ENCODE measurements around the gene HMGN1. TPM values are rescaled to one million over a fixed set of nuclear protein-coding genes. Genes with fewer than 3 reads are reported as not detected.
A peak's percentile ranks its signal among the peaks of the same experiment; 100 is the strongest.

Gene HMGN1
- total RNA-seq, 1 experiment from 2014 or later, result 262 TPM

DNA sequence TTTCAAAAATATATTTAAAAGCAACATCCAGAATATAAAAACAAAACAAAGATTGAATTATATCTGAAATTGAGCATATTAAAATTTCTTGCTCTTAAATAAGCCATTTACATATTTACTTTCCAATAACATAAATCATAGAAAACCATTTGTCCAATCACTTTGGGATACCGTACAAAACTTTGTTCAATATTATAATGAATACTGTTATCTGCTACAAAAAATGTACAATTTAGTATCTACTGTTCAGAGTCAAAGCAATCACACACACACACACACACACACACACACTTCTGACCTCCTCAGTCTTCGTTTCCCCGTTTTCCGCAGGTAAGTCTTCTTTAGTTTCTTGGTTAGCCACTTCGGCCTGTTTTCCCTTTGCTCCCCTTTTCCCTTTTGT is 4.0 kb downstream of the HMGN1 start:
- H3K27ac Mint-ChIP-seq (ENCODE audit: unreplicated experiment), result peak overlapping the region; percentile 19
- CTCF ChIA-PET, result interaction anchor here (0.7 kb wide), 1 partner anchor 388 kb away, joined by 3 read pairs; no protein-coding TSS in a partner anchor
- intact Hi-C loops (cut with micrococcal nuclease; ENCODE audit: unreplicated experiment), result loop anchor here (5.0 kb wide), 1 partner anchor 33 kb away; the partner anchor contains the start of gene BRWD1
- H3K36me3 Mint-ChIP-seq (ENCODE audit: insufficient read depth, unreplicated experiment), result peaks cover 70% of the 10 kb centered on the region
- H3K4me1 Mint-ChIP-seq (ENCODE audit: low read depth, unreplicated experiment), result peaks cover 18% of the 10 kb centered on the region
- TF ChIP-seq, protein P1, sequence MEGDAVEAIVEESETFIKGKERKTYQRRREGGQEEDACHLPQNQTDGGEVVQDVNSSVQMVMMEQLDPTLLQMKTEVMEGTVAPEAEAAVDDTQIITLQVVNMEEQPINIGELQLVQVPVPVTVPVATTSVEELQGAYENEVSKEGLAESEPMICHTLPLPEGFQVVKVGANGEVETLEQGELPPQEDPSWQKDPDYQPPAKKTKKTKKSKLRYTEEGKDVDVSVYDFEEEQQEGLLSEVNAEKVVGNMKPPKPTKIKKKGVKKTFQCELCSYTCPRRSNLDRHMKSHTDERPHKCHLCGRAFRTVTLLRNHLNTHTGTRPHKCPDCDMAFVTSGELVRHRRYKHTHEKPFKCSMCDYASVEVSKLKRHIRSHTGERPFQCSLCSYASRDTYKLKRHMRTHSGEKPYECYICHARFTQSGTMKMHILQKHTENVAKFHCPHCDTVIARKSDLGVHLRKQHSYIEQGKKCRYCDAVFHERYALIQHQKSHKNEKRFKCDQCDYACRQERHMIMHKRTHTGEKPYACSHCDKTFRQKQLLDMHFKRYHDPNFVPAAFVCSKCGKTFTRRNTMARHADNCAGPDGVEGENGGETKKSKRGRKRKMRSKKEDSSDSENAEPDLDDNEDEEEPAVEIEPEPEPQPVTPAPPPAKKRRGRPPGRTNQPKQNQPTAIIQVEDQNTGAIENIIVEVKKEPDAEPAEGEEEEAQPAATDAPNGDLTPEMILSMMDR (IDR thresholded peaks at IDR 0.05; ENCODE audit: unreplicated experiment), result no peak
- no peaks in the 10 kb centered on the region for H3K27me3 Mint-ChIP-seq (ENCODE audit: unreplicated experiment)
- peak overlapping the region; percentile 72 for H3K4me3 Mint-ChIP-seq (ENCODE audit: low read depth, unreplicated experiment)
- no peaks in the 10 kb centered on the region for H3K9me3 Mint-ChIP-seq (ENCODE audit: low read depth, unreplicated experiment)
- no TSS peak for BruUV-seq (replicated peaks)
- DNase-seq, result no peak

DNA sequence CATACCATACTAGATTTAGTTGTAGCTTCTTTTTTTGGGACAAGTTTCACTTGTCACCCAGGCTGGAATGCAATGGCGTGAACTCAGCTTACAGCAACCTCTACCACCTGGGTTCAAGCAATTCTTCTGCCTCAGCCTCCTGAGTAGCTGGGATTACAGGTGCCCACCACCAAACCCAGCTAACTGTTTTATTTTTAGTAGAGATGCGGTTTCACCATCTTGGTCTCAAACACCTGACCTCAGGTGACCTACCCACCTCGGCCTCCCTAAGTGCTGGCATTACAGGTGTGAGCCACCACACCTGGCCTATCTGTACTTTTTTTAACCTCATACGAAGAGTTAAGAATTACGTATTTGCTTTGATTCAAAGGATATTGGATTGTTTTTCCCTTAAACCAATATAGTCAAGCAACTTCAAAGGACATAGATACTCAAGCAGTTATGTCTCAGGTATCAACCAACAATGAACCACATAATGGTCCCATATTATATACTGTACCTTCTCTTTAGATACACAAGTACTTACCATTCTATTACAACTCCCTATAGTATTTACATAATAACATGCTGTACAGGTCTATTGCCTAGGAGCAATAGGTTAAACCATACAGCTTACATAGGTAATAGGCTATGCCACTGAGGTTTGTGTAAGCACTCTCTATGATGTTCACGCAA is 7.5 kb downstream of the HMGN1 start:
- Mint-ChIP-seq H3K9me3 (ENCODE audit: low read depth, unreplicated experiment) (no peaks in the 10 kb centered on the region), H3K4me1 (ENCODE audit: low read depth, unreplicated experiment) (peaks cover 18% of the 10 kb centered on the region), H3K27me3 (ENCODE audit: unreplicated experiment) (no peaks in the 10 kb centered on the region), H3K27ac (ENCODE audit: unreplicated experiment) (no peak overlapping the region), H3K4me3 (ENCODE audit: low read depth, unreplicated experiment) (no peak overlapping the region), H3K36me3 (ENCODE audit: insufficient read depth, unreplicated experiment) (peaks cover 39% of the 10 kb centered on the region)
- TF ChIP-seq, protein P1 (IDR thresholded peaks at IDR 0.05; ENCODE audit: unreplicated experiment), result no peak
- CTCF ChIA-PET, result no interaction called here
- BruUV-seq (replicated peaks), result no TSS peak
- intact Hi-C loops (cut with micrococcal nuclease; ENCODE audit: unreplicated experiment), result no loop called here
- DNase-seq, result no peak

DNA sequence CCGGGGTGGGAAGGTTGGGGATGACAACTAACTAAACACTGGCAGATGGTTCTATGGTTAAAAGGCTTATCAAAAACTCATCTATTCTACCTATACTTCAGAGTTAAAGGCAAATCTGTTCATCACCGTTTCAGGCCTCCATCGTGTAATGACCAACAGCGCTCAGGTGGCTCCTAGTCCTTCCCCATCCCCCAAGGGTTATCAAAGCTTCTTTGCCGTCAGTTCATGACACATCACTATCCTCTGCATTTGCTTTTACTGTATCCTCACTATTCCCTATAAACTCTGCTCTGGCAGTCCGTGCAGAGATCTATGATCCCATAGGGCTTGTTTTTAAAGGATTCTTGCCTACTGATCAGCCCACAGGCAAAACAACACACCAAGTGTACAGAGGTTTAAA is 8.2 kb downstream of the HMGN1 start:
- no TSS peak for BruUV-seq (replicated peaks)
- no peak overlapping the region for H3K4me3 Mint-ChIP-seq (ENCODE audit: low read depth, unreplicated experiment)
- CTCF ChIA-PET, result no interaction called here
- no peaks in the 10 kb centered on the region for H3K9me3 Mint-ChIP-seq (ENCODE audit: low read depth, unreplicated experiment)
- intact Hi-C loops (cut with micrococcal nuclease; ENCODE audit: unreplicated experiment), result no loop called here
- TF ChIP-seq, protein P1 (IDR thresholded peaks at IDR 0.05; ENCODE audit: unreplicated experiment), result no peak
- peaks cover 36% of the 10 kb centered on the region for H3K36me3 Mint-ChIP-seq (ENCODE audit: insufficient read depth, unreplicated experiment)
- DNase-seq, result no peak
- no peaks in the 10 kb centered on the region for H3K27me3 Mint-ChIP-seq (ENCODE audit: unreplicated experiment)
- no peak overlapping the region for H3K27ac Mint-ChIP-seq (ENCODE audit: unreplicated experiment)
- peaks cover 18% of the 10 kb centered on the region for H3K4me1 Mint-ChIP-seq (ENCODE audit: low read depth, unreplicated experiment)

DNA sequence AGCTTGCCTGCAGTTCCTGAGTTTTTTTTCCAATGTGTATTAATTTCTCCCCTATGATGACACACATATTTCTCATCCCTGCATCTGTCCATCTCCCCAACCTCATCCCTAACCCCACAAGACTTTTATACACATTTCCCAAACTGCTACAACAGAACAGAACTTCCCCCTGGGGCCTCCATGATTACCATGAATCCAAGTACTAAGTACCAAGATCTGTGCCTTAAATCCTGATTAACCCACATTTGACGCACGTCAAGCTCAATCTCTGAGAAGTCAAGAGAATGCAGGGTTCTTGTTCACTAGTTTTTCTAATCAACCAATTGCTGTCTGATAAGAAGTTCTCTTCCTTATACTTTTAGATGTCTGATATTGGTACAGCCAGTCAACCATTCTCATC is 9.7 kb downstream of the HMGN1 start:
- H3K36me3 Mint-ChIP-seq (ENCODE audit: insufficient read depth, unreplicated experiment), result peaks cover 25% of the 10 kb centered on the region
- DNase-seq, result no peak
- intact Hi-C loops (cut with micrococcal nuclease; ENCODE audit: unreplicated experiment), result no loop called here
- peaks cover 7% of the 10 kb centered on the region for H3K4me1 Mint-ChIP-seq (ENCODE audit: low read depth, unreplicated experiment)
- H3K9me3 Mint-ChIP-seq (ENCODE audit: low read depth, unreplicated experiment), result no peaks in the 10 kb centered on the region
- no peaks in the 10 kb centered on the region for H3K27me3 Mint-ChIP-seq (ENCODE audit: unreplicated experiment)
- CTCF ChIA-PET, result no interaction called here
- H3K27ac Mint-ChIP-seq (ENCODE audit: unreplicated experiment), result no peak overlapping the region
- no TSS peak for BruUV-seq (replicated peaks)
- TF ChIP-seq, protein P1 (IDR thresholded peaks at IDR 0.05; ENCODE audit: unreplicated experiment), result no peak
- no peak overlapping the region for H3K4me3 Mint-ChIP-seq (ENCODE audit: low read depth, unreplicated experiment)

All from Calu3 (cell line).